ENCODE measurements around the gene HSPA1B.
"Not testable (repeated sequence)": the region's sequence is repeated elsewhere in the genome, so short reads cannot be mapped to it uniquely, and the experiment has no call there.

HSPA1B gene
- total RNA-seq, result 20.9 to 30.1 reads per million in 2 experiments

DNA sequence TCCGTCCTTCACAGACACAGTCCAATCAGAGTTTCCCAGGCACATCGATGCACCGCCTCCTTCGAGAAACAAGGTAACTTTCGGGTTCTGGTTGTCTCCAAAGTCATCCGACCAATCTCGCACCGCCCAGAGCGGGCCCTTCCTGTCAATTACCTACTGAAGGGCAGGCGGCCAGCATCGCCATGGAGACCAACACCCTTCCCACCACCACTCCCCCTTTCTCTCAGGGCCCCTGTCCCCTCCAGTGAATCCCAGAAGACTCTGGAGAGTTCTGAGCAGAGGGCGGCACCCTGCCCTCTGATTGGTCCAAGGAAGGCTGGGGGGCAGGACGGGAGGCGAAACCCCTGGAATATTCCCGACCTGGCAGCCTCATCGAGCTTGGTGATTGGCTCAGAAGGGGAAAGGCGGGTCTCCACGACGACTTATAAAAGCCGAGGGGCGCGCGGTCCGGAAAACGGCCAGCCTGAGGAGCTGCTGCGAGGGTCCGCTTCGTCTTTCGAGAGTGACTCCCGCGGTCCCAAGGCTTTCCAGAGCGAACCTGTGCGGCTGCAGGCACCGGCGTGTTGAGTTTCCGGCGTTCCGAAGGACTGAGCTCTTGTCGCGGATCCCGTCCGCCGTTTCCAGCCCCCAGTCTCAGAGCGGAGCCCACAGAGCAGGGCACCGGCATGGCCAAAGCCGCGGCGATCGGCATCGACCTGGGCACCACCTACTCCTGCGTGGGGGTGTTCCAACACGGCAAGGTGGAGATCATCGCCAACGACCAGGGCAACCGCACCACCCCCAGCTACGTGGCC is at the start of gene HSPA1B:
Gene HSPA1B (plus strand): TSS at position 453 of the 794 bp plus-strand sequence. CDS start 213 bp downstream, at position 666.
- DNase-seq (ENCODE audit: low read depth), result peak; percentile 74

GRCh38 chr6:31778193-31778592 is 49.3 kb upstream of the HSPA1B start:
- DNase-seq (ENCODE audit: low read depth), result no peak

DNA sequence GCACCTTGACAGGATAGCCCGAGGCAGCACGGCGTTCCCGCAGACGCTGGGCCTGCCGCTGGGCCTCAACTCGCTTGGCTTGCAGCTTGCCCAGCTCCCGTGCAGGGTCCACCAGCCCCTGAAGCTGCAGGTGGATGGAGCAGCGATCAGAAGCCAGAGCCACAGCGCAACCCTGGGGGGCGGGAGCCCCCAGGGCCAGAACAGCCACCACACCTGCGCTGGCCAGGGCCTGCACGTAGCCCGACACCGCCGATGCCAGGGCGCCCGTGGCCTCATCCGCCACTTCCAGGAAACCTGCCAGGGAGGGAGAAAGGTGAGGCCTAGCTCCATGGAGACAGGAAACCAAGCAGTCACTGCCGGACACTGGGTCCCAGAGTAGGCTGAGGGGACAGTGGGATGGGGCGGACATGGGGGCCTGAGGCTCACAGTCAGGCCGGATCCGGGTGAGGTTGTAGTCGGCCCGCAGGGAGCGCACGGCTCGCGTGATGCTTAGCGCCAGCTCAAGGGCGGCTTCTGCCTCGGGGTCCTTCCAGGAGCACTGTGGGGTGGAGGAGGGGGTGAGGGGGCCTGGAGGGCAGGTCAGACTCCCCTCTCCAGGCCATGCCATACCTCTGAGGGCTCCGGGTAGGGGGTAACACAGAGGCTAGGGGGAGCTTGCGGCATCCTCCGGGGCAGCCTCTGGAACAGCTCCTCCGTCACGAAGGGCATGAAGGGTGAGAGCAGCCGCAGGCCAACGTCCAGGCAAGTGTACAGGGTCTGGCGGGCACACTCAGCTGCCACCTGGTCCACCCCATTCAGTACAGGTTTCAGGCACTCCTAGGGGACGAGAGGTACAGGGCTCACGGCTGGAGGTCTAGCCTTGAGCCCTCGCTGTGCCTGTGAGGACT is 48.3 kb upstream of the HSPA1B start:
- DNase-seq (ENCODE audit: low read depth), result no peak

GRCh38 chr6:31779908-31780307 is 47.6 kb upstream of the HSPA1B start:
- no peak for DNase-seq (ENCODE audit: low read depth)

DNA sequence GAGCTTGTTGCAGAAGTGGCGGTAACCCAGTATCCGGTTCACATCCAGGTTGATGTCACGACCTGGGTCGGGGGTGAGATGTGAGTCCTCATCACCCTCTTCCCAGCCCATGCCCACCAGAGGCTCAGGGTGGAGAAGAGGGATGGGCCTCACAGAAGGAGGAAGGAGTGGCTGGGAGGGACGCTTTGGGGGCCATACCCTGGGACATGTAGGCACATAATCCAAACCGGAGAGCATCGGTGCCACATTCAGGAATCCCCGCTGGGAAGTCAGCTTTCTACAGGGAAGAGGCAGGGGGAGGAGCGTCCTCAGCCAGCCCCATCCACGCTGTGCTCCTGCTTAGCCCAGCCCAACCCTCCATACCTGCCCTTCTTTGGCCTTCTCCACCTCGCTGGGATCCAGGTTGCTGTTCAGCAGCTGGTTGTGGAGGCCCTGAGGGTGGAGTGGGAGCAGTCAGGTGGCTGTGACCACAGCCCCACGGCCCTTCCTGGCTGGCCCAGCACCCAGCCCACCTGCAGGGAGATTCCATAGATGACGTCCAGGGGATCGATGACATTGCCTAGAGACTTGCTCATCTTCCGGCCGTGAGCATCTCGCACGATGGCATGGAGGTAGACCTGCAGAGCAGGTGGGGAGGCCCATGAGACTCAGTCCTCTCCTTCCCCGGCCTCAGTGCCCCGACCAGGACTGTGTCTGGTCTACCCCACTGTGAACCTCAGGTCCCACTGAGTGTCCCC is 46.9 kb upstream of the HSPA1B start:
- no peak for DNase-seq (ENCODE audit: low read depth)

DNA sequence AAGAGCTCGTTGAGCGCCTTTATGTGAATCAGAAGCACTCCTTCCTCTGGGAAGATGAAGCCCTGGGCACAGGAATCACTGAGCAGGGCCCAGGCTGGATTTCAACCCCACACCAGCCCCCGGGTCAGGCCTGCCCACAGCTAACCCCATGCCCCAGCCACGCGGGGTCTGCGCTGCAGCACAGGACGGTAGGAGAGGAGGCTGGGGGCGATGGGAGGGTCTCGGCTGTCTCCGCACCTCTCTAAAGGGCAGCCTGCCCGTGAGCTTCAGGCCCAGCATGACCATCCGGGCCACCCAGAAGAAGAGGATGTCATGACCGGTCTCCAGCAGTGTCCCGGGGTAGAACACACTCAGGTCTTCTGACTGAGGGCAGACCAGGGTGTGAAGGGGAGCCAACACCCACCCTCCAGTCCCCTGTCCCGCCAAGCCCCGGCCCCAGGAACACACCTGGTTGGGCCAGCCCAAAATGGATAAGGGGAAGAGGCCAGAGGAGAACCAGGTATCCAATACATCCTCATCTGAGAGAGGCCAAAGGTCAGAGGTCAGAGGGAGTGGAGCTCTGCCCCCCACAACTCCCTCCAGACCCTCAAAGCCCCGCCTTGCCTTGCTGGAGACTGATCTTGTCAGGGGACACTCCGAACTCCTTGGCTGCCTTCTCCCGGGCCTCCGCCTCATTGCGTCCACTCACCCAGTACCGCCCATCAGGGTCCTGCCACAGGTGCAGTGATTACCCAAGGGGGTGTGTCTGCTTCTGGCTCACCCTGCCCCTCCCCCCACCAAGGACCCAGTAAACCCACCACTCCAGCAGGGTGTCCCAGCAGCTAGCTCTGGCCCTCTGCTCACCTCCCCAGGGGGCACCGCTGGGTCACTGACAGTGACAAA is 46.1 kb upstream of the HSPA1B start:
- DNase-seq (ENCODE audit: low read depth), result no peak

DNA sequence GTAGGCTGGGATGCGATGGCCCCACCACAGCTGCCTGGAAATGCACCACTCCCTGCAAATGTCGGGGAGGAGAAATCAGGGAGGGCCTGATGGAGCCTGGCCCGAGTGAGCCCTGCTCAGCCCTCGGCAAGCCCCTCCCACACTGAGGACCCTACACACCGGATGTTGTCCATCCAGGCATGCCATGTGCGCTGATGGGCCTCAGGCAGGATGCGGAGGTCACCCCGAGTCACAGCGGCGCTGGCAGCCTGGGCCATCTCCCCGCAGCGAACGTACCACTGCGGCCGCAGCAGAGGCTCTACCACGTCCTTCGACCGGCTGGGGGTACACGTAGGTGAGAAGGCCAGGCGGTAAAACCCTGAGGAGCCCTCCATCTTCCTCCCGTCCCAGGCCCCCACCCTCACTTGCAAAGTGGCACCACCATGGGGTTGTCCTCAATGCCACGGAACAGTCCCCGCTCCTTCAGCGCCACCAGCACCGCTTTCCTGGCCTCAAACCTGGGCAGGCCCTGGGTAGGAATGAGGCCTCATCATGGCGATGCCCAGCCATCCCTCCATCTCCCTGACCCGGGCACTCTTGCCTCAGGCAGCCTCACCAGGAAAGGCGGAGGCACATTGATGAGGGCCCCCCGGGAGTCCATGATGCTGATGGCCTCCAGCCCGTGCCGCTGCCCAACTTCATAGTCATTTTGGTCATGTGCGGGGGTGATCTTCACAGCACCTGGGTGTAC is 45.2 kb upstream of the HSPA1B start:
- DNase-seq (ENCODE audit: low read depth), result no peak

- DNase-seq (ENCODE audit: low read depth), result no peak
Measured at GRCh38 chr6:31784098-31784925, 43.2 kb upstream of the HSPA1B start.

- no peak for DNase-seq (ENCODE audit: low read depth)
Measured at GRCh38 chr6:31785475-31785874, 42.1 kb upstream of the HSPA1B start.

- no peak for DNase-seq (ENCODE audit: low read depth)
Measured at GRCh38 chr6:31791324-31792089, 36.0 kb upstream of the HSPA1B start.

- DNase-seq (ENCODE audit: low read depth), result no peak
Measured at GRCh38 chr6:31792090-31792374, 35.5 kb upstream of the HSPA1B start.

DNA sequence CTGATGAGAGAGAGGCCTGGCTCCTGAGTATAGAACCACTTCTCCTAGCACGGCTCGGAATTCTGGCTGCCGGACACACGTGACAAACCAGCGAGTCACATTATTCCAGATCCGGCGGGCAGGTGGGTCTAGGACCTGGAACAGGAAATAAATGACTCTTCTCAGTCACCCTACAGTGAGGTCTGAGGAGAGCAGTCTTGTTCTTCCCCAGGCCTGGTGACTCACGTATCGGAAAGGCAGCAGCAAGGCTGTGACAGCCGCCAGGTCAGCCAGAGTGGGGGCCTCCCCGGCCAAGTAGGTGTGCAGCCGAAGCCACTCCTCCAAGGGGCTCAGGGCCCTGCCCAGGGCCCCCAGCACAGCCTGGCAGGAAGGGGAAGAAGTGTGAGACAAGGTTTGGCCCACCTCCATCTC is 34.8 kb upstream of the HSPA1B start:
- no peak for DNase-seq (ENCODE audit: low read depth)

GRCh38 chr6:31793927-31794245 is 33.7 kb upstream of the HSPA1B start:
- not testable (repeated sequence) for DNase-seq (ENCODE audit: low read depth)

- DNase-seq (ENCODE audit: low read depth), result no peak
Measured at GRCh38 chr6:31794294-31794865, 33.2 kb upstream of the HSPA1B start.

- no peak for DNase-seq (ENCODE audit: low read depth)
Measured at GRCh38 chr6:31794866-31795615, 32.5 kb upstream of the HSPA1B start.

DNA sequence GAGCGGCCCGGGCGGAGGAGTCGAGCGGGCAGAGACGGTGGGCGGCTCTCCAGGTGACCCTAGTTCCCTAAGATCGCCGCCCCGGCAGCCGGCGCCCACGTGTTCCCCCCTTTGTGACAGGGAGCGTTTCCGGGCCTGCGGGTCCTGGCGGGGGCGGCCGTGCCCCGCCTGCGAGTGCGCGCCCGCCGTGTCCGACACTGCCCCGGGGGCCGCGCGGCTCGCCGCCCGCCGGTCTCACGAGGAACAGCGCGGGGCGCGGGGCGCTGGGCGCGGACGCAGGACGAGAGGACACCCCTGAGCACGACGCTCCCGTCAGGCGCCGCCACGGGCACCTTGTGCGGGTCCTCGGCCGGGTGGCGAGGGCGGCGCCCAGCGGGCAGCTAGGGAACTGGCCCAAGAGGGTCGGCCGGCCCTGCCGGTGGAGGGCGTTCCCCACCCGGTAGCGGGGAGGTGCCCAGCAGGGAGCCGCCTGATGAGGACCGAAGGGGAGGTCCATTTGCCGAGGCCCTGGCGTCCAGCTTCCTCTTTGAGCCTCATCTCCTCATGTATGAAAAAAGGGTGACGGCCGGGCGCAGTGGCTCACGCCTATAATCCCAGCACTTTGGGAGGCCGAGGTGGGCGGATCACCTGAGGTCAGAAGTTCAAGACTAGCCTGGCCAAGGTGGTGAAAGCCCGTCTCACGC is 31.8 kb upstream of the HSPA1B start, which contains the start of gene VARS1:
Gene VARS1 (minus strand): TSS at position 137 of the 683 bp plus-strand sequence. CDS start 535 bp downstream, outside the sequence.
- DNase-seq (ENCODE audit: low read depth), result peak; percentile 62

GRCh38 chr6:31796993-31797385 is 30.5 kb upstream of the HSPA1B start:
- DNase-seq (ENCODE audit: low read depth), result no peak

Measured in T follicular helper cell (primary cell).